H1 (cell line): ENCODE measurements around the gene JOSD1. TPM values are rescaled to one million over a fixed set of nuclear protein-coding genes. Genes with fewer than 3 reads are reported as not detected.

Experiments
- BRCA1 ChIP-seq: IDR thresholded peaks from 2 replicates; pipeline ENCODE4 v1.6.1; 2012; ENCODE audit warnings: low read depth, low read length, improper control_type of control experiment
- CHD2 ChIP-seq: IDR thresholded peaks from 2 replicates; pipeline ENCODE4 v1.6.1; 2012; ENCODE audit warnings: low read length, improper control_type of control experiment
- CREB1 ChIP-seq: IDR thresholded peaks from 2 replicates; pipeline ENCODE4 v1.6.1; 2012; ENCODE audit warnings: inconsistent platforms
- CTBP2 ChIP-seq: IDR thresholded peaks from 2 replicates; pipeline ENCODE4 v1.7.0; 2011; ENCODE audit warnings: borderline replicate concordance, mild to moderate bottlenecking, moderate library complexity, mixed read lengths, low read length; ENCODE audit not compliant: insufficient read depth, insufficient read length
- EGR1 ChIP-seq: IDR thresholded peaks from 2 replicates; pipeline ENCODE4 v1.6.1; 2011; ENCODE audit warnings: low read depth, low read length, borderline replicate concordance
- EP300 ChIP-seq, 2 experiments: IDR thresholded peaks; 1 replicate in 1 of 2; 2 replicates in 1 of 2; pipeline ENCODE4 v1.6.1; 2011 to 2012; ENCODE audit warnings: low read depth in 2 of 2, low read length in 2 of 2, mild to moderate bottlenecking in 2 of 2, borderline replicate concordance in 1 of 2, inconsistent platforms in 1 of 2, moderate library complexity in 1 of 2
- FOSL1 ChIP-seq: IDR thresholded peaks from 2 replicates; pipeline ENCODE4 v1.6.1; 2011; ENCODE audit warnings: mild to moderate bottlenecking, low read depth, low read length, moderate library complexity; ENCODE audit not compliant: insufficient read depth
- GABPA ChIP-seq: IDR thresholded peaks from 2 replicates; pipeline ENCODE4 v1.6.1; 2011; ENCODE audit warnings: mild to moderate bottlenecking, low read length, moderate library complexity, borderline replicate concordance; ENCODE audit not compliant: insufficient read depth
- GTF2F1 ChIP-seq: IDR thresholded peaks from 2 replicates; pipeline ENCODE4 v1.6.1; 2012; ENCODE audit warnings: low read depth, low read length, improper control_type of control experiment, borderline replicate concordance
- JUN ChIP-seq: IDR thresholded peaks from 2 replicates; pipeline ENCODE4 v1.6.1; 2011; ENCODE audit warnings: low read depth, mild to moderate bottlenecking, improper control_type of control experiment, low read length
- KDM4A ChIP-seq: IDR thresholded peaks from one replicate; pipeline ENCODE4 v1.7.1; 2012; ENCODE audit warnings: low read depth, mild to moderate bottlenecking, moderate library complexity, low read length, inconsistent platforms; ENCODE audit not compliant: severe bottlenecking
- POLR2A ChIP-seq, 2 experiments: IDR thresholded peaks; 1 replicate in 1 of 2; 2 replicates in 1 of 2; pipeline ENCODE4 v1.6.1; 2011; ENCODE audit warnings: low read depth in 2 of 2, low read length in 2 of 2, mild to moderate bottlenecking in 2 of 2; ENCODE audit errors: control extremely low read depth in 1 of 2
- RBBP5 ChIP-seq: IDR thresholded peaks from 2 replicates; pipeline ENCODE4 v1.7.1; 2012; ENCODE audit warnings: low read depth, mild to moderate bottlenecking, inconsistent platforms, low read length, moderate library complexity, borderline replicate concordance
- SAP30 ChIP-seq: fragments of 300-600 bp; sonication (generic); IDR thresholded peaks from 2 replicates; pipeline ENCODE4 v1.7.1; 2012; ENCODE audit warnings: low read length, moderate library complexity, mild to moderate bottlenecking, inconsistent platforms; ENCODE audit not compliant: insufficient read depth, insufficient replicate concordance
- SP4 ChIP-seq: IDR thresholded peaks from 2 replicates; pipeline ENCODE4 v1.6.1; 2012; ENCODE audit warnings: low read length, inconsistent platforms
- SRF ChIP-seq: IDR thresholded peaks from 2 replicates; pipeline ENCODE4 v1.6.1; 2011; ENCODE audit warnings: mild to moderate bottlenecking, low read depth, low read length, moderate library complexity
- TAF1 ChIP-seq: IDR thresholded peaks from 2 replicates; pipeline ENCODE4 v1.6.1; 2011; ENCODE audit warnings: mild to moderate bottlenecking, low read depth, low read length
- TBP ChIP-seq: IDR thresholded peaks from 2 replicates; pipeline ENCODE4 v1.6.1; 2011; ENCODE audit warnings: low read depth, low read length, improper control_type of control experiment
- YY1 ChIP-seq: IDR thresholded peaks from 2 replicates; pipeline ENCODE4 v1.6.1; 2011; ENCODE audit warnings: low read depth, mild to moderate bottlenecking, low read length
- polyA plus RNA-seq, 7 experiments: library from polyadenylated mRNA; depleted of rRNA in 3 of 7; stranded (reverse) in 5 of 7; unstranded in 2 of 7; fragments of >200 nt in 5 of 7; fragments of 200-250 nt in 2 of 7; gene quantifications; 1 replicate in 5 of 7; 2 replicates in 1 of 7; 4 replicates in 1 of 7; pipeline versions ENCODE4 v1.2.1 to v1.2.3, GENCODE V29; 2011 to 2013; ENCODE audit warnings: missing spikeins in 2 of 7, mixed read lengths in 2 of 7
- total RNA-seq: library from RNA; stranded (reverse); fragmentation: NEBNext Ultra II Directional; extraction: Animal tissue kit (Norgen Biotek cat#: 25700); gene quantifications from 2 replicates; pipeline ENCODE4 v1.2.1, GENCODE V29; 2021
- TF ChIP-seq, protein P1 (sequence below): IDR thresholded peaks from 2 replicates; pipeline ENCODE4 v1.6.1; 2012; ENCODE audit warnings: inconsistent platforms
- TF ChIP-seq, protein P2 (sequence below), 3 experiments: IDR thresholded peaks; 1 replicate in 2 of 3; 2 replicates in 1 of 3; pipeline versions ENCODE4 v1.5.1 to v1.6.1; 2011; ENCODE audit warnings: low read length in 3 of 3, mild to moderate bottlenecking in 3 of 3, inconsistent platforms in 2 of 3, low read depth in 1 of 3, moderate library complexity in 1 of 3; ENCODE audit not compliant: insufficient read depth in 1 of 3; ENCODE audit errors: control extremely low read depth in 1 of 3

JOSD1 gene
- total and polyA plus RNA-seq, 2 of the 8 experiments (the other 6 are each of a cell fraction or from before 2014, with no cell fraction given) = 18.4 to 20.2 TPM

DNA sequence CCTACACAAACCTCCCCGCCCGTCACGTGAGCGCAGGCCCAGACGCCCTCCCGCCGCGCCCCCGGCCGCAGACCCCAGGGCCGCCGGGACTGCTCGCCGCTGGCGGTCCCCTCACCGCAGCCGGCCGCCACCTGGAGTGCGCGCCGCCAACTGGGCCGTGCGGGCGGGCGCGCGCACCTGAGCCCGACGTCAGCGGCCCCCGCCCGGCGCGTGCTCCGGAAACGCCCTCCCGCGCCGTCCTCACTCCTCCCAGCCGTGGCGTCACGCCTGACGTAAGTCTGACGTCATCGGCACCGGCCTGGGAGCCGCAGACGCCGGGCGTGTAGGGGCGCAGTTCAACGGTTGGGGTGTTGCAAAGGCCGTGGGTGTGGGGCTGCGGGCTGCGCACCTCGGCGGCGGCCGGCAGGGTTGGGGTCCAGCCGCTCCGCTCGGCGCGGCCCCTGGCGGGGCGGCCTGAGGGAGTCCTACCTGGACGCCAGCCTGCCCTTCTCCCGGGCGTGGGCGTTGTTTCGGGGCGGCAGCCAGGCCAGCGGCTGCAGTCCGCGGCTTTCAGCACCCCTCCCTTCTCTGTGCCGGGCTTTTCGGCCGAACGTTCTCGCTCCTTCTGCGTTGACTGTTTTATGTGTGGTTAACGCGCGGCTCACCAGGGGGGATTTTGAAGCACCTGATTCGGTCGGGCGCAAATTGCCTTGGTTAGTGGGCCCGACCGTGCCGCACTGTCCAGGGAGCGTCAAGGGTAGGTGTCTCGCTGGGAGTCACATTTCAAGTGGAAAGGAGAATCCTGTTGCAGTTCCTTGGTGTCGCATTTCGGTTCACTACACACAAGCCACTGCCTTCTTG lies at the start of gene JOSD1 (continued):
- TF ChIP-seq, protein P1, sequence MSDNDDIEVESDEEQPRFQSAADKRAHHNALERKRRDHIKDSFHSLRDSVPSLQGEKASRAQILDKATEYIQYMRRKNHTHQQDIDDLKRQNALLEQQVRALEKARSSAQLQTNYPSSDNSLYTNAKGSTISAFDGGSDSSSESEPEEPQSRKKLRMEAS = no peak; the same call in 1 of the 2 replicates
- TF ChIP-seq CHD2 (0 out of 2 replicates have a peak, but pooled peaks have one; percentile 9), SP4 (peak; percentile 85; the same call in 1 of the 2 replicates), JUN (peak; percentile 76; the same call in 1 of the 2 replicates), GTF2F1 (no peak), GABPA (no peak), EGR1 (peak; percentile 96), FOSL1 (no peak), CTBP2 (peak; percentile 54), RBBP5 (peak; percentile 95; the same call in 1 of the 2 replicates), EP300 (IDR thresholded peaks at IDR 0.05; ENCODE audit: borderline replicate concordance in 1 of 2, low read depth in 2 of 2, low read length in 2 of 2) (peak in 1 of 2 experiments; percentile 82; a peak in 1 of 3 replicates), SAP30 (peak; percentile 39), BRCA1 (peak; percentile 11; the same call in 1 of the 2 replicates), TAF1 (peak; percentile 83), CREB1 (peak; percentile 98), POLR2A (IDR thresholded peaks at IDR 0.05; ENCODE audit: control extremely low read depth in 1 of 2, low read depth in 2 of 2, low read length in 2 of 2) (peak; percentile 45 to 94), SRF (0 out of 2 replicates have a peak, but pooled peaks have one; percentile 1), YY1 (peak; percentile 23; the same call in 1 of the 2 replicates), TBP (peak; percentile 45), KDM4A (peak; percentile 81)
- TF ChIP-seq, protein P2, sequence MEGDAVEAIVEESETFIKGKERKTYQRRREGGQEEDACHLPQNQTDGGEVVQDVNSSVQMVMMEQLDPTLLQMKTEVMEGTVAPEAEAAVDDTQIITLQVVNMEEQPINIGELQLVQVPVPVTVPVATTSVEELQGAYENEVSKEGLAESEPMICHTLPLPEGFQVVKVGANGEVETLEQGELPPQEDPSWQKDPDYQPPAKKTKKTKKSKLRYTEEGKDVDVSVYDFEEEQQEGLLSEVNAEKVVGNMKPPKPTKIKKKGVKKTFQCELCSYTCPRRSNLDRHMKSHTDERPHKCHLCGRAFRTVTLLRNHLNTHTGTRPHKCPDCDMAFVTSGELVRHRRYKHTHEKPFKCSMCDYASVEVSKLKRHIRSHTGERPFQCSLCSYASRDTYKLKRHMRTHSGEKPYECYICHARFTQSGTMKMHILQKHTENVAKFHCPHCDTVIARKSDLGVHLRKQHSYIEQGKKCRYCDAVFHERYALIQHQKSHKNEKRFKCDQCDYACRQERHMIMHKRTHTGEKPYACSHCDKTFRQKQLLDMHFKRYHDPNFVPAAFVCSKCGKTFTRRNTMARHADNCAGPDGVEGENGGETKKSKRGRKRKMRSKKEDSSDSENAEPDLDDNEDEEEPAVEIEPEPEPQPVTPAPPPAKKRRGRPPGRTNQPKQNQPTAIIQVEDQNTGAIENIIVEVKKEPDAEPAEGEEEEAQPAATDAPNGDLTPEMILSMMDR (IDR thresholded peaks at IDR 0.05; ENCODE audit: control extremely low read depth in 1 of 3, insufficient read depth in 1 of 3, low read depth in 1 of 3, low read length in 3 of 3) = peak in 1 of 3 experiments; percentile 2; a peak in 1 of 4 replicates
